Progenitor cell of endocrine pancreas (in vitro differentiated cells): Measurements from ENCODE around the gene EWSR1. TPM values are rescaled to one million over a fixed set of nuclear protein-coding genes. Genes with fewer than 3 reads are reported as not detected.
"Not testable (repeated sequence)": the region's sequence is repeated elsewhere in the genome, so short reads cannot be mapped to it uniquely, and the experiment has no call there.

Source experiments
- DNase-seq: peaks from one replicate; pipeline ENCODE4 v3.0.0; 2021; ENCODE audit warnings: low spot score; ENCODE audit not compliant: unreplicated experiment
- H3K27ac Mint-ChIP-seq: 2 replicates; pipeline ENCODE4 v1.8.0; 2021; ENCODE audit warnings: mild to moderate bottlenecking, moderate library complexity, mixed read lengths
- H3K27me3 Mint-ChIP-seq: 2 replicates; pipeline ENCODE4 v1.8.0; 2021; ENCODE audit warnings: mixed read lengths
- H3K36me3 Mint-ChIP-seq: 2 replicates; pipeline ENCODE4 v1.8.0; 2022; ENCODE audit warnings: mixed read lengths; ENCODE audit not compliant: insufficient read depth
- H3K4me1 Mint-ChIP-seq: 2 replicates; pipeline ENCODE4 v1.8.0; 2021; ENCODE audit warnings: low read depth, mixed read lengths
- H3K4me3 Mint-ChIP-seq: 2 replicates; pipeline ENCODE4 v1.8.0; 2021; ENCODE audit warnings: low read depth, mild to moderate bottlenecking, moderate library complexity, mixed read lengths
- H3K9me3 Mint-ChIP-seq: 2 replicates; pipeline ENCODE4 v1.8.0; 2021; ENCODE audit warnings: low read depth, mixed read lengths
- CTCF ChIP-seq: fragments of 200-600 bp; sonication (generic); IDR thresholded peaks from one replicate; pipeline ENCODE4 v1.5.0; 2021; ENCODE audit warnings: antibody characterized with exemption, mild to moderate bottlenecking; ENCODE audit not compliant: unreplicated experiment
- total RNA-seq: library from RNA; stranded (reverse); gene quantifications from 2 replicates; pipeline ENCODE4 v1.2.1, GENCODE V29; 2021

The EWSR1 gene
- total RNA-seq, 1 donor from 2014 or later = 442 TPM

GRCh38 chr22:29231971-29232959 lies 35.8 kb upstream of the EWSR1 start:
- no peak for TF ChIP-seq CTCF
- Mint-ChIP-seq H3K9me3 (peaks cover 4% of the 10 kb centered on the region), H3K4me1 (no peaks in the 10 kb centered on the region), H3K27me3 (peaks cover 3% of the 10 kb centered on the region), H3K4me3 (no peak overlapping the region), H3K36me3 (peaks cover 3% of the 10 kb centered on the region), H3K27ac (no peak overlapping the region)
- DNase-seq = no peak

- peaks cover 4% of the 10 kb centered on the region for H3K9me3 Mint-ChIP-seq
- no peak overlapping the region for H3K27ac Mint-ChIP-seq
These were observed 34.7 kb upstream of the EWSR1 start for GRCh38 chr22:29233277-29233877.

GRCh38 chr22:29240481-29240880 lies 27.6 kb upstream of the EWSR1 start:
- DNase-seq, H3K4me3 Mint-ChIP-seq: not testable (repeated sequence)

More at GRCh38 chr22:29233277-29233877, 34.7 kb upstream of the EWSR1 start:
- no peak for TF ChIP-seq CTCF
- H3K27me3 Mint-ChIP-seq = peaks cover 3% of the 10 kb centered on the region
- peaks cover 4% of the 10 kb centered on the region for H3K36me3 Mint-ChIP-seq
- DNase-seq = no peak
- H3K4me3 Mint-ChIP-seq = no peak overlapping the region
- no peaks in the 10 kb centered on the region for H3K4me1 Mint-ChIP-seq

GRCh38 chr22:29243874-29244446 lies 24.1 kb upstream of the EWSR1 start:
- H3K4me1 Mint-ChIP-seq = no peaks in the 10 kb centered on the region
- peaks cover 40% of the 10 kb centered on the region for H3K36me3 Mint-ChIP-seq
- peaks cover 27% of the 10 kb centered on the region for H3K9me3 Mint-ChIP-seq
- H3K4me3 Mint-ChIP-seq = no peak overlapping the region
- H3K27me3 Mint-ChIP-seq = no peaks in the 10 kb centered on the region
- TF ChIP-seq CTCF = no peak
- H3K27ac Mint-ChIP-seq = no peak overlapping the region
- DNase-seq = no peak

More at GRCh38 chr22:29240481-29240880, 27.6 kb upstream of the EWSR1 start:
- not testable (repeated sequence) for H3K4me1 Mint-ChIP-seq, H3K27ac Mint-ChIP-seq, H3K27me3 Mint-ChIP-seq
- H3K9me3 Mint-ChIP-seq = peaks cover 30% of the 10 kb centered on the region
- peaks cover 44% of the 10 kb centered on the region for H3K36me3 Mint-ChIP-seq

- no peak for TF ChIP-seq CTCF
- no peaks in the 10 kb centered on the region for H3K4me1 Mint-ChIP-seq
These were observed 23.1 kb upstream of the EWSR1 start for GRCh38 chr22:29244785-29245625.

More at GRCh38 chr22:29244785-29245625, 23.1 kb upstream of the EWSR1 start:
- no peak for DNase-seq
- peaks cover 35% of the 10 kb centered on the region for H3K36me3 Mint-ChIP-seq
- no peaks in the 10 kb centered on the region for H3K27me3 Mint-ChIP-seq
- no peak overlapping the region for H3K27ac Mint-ChIP-seq
- no peak overlapping the region for H3K4me3 Mint-ChIP-seq
- peaks cover 22% of the 10 kb centered on the region for H3K9me3 Mint-ChIP-seq
